22Rv1 (cell line): ENCODE measurements around the gene RALGAPA1.

Experiments
- H3K27ac ChIP-seq: fragments of 450-650 bp; 2 replicates; pipeline ENCODE4 v1.5.1; 2017
- ZFX ChIP-seq: fragments of 450-650 bp; IDR thresholded peaks from 2 replicates; pipeline ENCODE4 v1.6.1; 2017; ENCODE audit warnings: antibody characterized with exemption, borderline replicate concordance
- TF ChIP-seq, protein P1 (sequence below): fragments of 450-650 bp; IDR thresholded peaks from 2 replicates; pipeline ENCODE4 v1.5.1; 2017; ENCODE audit warnings: mild to moderate bottlenecking

RALGAPA1 gene

DNA sequence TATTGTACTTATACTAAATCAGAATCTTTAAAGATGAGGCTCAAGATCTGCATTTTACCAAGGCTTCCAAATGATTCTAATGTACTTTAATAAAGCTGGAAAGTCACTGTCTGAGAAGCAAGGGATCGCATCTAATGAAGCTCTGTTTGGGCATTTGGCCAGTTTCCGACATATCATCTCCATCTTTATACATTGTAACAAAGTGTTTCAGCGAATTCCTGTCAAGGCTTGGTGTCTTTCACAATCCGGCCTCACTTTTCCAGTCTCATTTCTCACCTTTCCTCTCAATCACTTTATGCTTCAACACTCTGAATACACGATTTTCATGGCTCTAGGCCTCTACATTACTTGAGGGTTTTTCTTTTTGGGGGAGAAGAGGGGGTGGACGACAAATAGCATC, 302.6 kb downstream of the RALGAPA1 start:
- no peak overlapping the region for H3K27ac ChIP-seq
- no peak for TF ChIP-seq ZFX
- TF ChIP-seq, protein P1, sequence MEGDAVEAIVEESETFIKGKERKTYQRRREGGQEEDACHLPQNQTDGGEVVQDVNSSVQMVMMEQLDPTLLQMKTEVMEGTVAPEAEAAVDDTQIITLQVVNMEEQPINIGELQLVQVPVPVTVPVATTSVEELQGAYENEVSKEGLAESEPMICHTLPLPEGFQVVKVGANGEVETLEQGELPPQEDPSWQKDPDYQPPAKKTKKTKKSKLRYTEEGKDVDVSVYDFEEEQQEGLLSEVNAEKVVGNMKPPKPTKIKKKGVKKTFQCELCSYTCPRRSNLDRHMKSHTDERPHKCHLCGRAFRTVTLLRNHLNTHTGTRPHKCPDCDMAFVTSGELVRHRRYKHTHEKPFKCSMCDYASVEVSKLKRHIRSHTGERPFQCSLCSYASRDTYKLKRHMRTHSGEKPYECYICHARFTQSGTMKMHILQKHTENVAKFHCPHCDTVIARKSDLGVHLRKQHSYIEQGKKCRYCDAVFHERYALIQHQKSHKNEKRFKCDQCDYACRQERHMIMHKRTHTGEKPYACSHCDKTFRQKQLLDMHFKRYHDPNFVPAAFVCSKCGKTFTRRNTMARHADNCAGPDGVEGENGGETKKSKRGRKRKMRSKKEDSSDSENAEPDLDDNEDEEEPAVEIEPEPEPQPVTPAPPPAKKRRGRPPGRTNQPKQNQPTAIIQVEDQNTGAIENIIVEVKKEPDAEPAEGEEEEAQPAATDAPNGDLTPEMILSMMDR: no peak

DNA sequence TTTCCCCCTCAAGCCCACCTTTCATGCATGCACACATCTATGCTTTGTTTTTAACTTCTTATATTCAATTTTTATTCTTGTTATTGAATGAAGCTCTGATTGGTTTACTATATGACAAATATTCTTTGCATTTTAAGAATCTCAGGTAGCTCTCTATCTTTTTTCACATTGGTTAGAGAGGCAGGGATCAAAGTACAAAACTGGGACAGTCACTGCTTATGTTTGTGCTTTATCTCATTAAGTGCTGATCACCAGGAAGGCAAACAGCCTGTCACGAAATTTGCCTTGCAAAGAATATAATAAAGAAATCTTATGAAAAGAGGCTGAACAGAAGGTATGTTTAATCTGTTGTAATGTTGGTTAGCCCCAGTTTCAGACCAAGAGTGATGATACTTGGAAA, 304.8 kb downstream of the RALGAPA1 start:
- peak overlapping the region; percentile 65 for H3K27ac ChIP-seq
- no peak for TF ChIP-seq ZFX
- TF ChIP-seq, protein P1: no peak

DNA sequence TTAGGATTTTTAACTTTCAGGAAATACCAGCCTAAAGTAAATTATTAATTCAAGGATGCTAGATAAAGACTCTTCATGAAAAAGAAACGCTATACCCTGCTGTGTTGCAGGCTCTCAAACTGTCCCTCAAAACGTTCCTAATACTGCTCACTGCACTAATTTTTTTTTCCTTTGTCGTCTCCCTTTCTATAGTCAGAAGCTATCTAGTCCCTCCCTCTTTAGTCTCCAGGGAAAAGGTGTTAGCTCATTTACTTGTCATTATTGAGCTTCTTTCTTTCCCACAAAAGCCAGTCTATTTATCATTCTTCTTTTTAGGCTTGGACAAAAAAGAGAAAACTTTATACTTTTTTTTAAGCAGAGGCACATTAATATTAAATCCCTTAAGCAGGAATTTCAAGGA, 305.4 kb downstream of the RALGAPA1 start:
- H3K27ac ChIP-seq: peak overlapping the region; percentile 65
- TF ChIP-seq, protein P1: no peak
- TF ChIP-seq ZFX: no peak

DNA sequence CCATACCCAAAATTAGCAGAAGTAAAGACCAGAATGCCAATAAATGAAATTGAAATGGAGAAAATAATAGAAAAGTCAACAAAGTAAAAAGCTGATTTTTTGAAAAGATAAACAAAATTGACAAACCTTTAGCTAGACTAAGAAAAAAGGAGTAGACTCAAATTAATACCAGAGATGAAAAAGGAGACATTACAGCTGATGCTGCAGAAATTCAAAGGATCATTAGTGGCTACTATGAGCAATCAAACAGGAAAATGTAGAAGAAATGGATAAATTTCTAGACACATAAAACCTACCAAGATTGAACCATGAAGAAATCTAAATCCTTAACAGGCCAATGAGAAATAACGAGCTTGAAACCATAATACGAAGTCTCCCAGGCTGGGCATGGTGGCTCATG, 309.9 kb downstream of the RALGAPA1 start:
- TF ChIP-seq, protein P1: no peak
- no peak for TF ChIP-seq ZFX
- no peak overlapping the region for H3K27ac ChIP-seq

DNA sequence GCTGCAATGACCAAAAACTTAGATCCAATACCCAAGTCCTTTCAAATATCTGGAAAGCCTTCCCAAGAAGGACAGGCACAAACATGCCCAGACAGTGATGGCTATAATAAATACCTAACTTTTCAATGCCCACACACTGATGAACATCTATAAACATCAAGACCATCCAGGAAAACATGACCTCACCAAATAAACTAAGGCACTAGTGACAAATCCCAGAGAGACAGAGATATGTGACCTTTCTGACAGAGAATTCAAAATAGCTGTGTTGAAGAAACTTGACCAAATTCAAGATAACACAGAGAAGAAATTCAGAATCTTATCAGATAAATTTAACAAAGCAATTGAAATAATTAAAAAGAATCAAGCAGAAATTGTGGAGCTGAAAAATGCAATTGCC, 313.8 kb downstream of the RALGAPA1 start:
- TF ChIP-seq ZFX: no peak
- TF ChIP-seq, protein P1: no peak
- H3K27ac ChIP-seq: no peak overlapping the region

DNA sequence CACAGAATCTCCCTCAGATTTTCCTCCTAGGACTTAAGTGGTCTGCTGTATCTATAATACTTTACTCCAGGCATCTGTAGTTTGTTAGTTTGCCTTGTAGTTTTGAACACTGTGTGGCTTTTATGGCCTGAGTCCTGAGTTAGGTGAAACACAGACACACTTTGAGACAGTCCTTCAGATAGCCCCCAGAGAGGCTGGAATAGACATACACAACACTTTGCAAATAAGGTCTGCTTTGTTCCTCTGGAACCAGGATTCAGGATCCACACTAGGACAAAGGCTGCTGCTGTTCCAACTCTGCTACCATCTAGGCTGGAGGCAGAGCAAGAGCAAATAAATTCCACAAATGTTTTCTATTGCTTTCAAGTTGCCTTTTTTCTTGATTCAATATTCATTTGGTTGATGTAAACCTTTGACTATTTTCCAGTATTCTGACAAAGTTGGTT, 316.5 kb downstream of the RALGAPA1 start:
- no peak overlapping the region for H3K27ac ChIP-seq
- TF ChIP-seq, protein P1: no peak
- no peak for TF ChIP-seq ZFX
